Measurements from ENCODE around the gene ZFP14. TPM values are rescaled to one million over a fixed set of nuclear protein-coding genes. Genes with fewer than 3 reads are reported as not detected.
A peak's percentile ranks its signal among the peaks of the same experiment; 100 is the strongest.
"Not testable (repeated sequence)": the region's sequence is repeated elsewhere in the genome, so short reads cannot be mapped to it uniquely, and the experiment has no call there.

Gene ZFP14
- total RNA-seq, 1 experiment from 2014 or later: 8.4 TPM

GRCh38 chr19:36371886-36372285, 7.1 kb downstream of the ZFP14 start:
- Histone ChIP-seq H3K9me2 (replicated peaks; ENCODE audit: insufficient read depth, low read length) (no peaks in the 10 kb centered on the region), H3K4me3 (ENCODE audit: low read length) (no peak overlapping the region), H3K4me2 (ENCODE audit: low read depth, low read length, poor library complexity, severe bottlenecking) (no peak overlapping the region), H2AFZ (ENCODE audit: low read length) (no peak overlapping the region), H3K9me3 (ENCODE audit: low read length) (peaks cover 11% of the 10 kb centered on the region; the same call in 1 of the 2 replicates), H3K79me2 (ENCODE audit: low read length) (peaks cover 58% of the 10 kb centered on the region), H3K27me3 (ENCODE audit: low read length) (no peaks in the 10 kb centered on the region), H3K9ac (ENCODE audit: low read length) (no peak overlapping the region), H3K4me1 (ENCODE audit: low read length) (no peaks in the 10 kb centered on the region), H3K36me3 (ENCODE audit: insufficient read depth, low read length) (peaks cover 13% of the 10 kb centered on the region), H4K20me1 (ENCODE audit: insufficient read depth, low read depth, low read length) (no peaks in the 10 kb centered on the region), H3K27ac (ENCODE audit: low read length) (no peak overlapping the region)
- DNase-seq: no peak

GRCh38 chr19:36363845-36364244, 15.2 kb downstream of the ZFP14 start:
- H4K20me1 ChIP-seq (ENCODE audit: insufficient read depth, low read depth, low read length): no peaks in the 10 kb centered on the region
- no peak overlapping the region for H2AFZ ChIP-seq (ENCODE audit: low read length)
- no peak overlapping the region for H3K4me3 ChIP-seq (ENCODE audit: low read length)
- no peak overlapping the region for H3K4me2 ChIP-seq (ENCODE audit: low read depth, low read length, poor library complexity, severe bottlenecking)
- peaks cover 39% of the 10 kb centered on the region for H3K36me3 ChIP-seq (ENCODE audit: insufficient read depth, low read length)
- no peaks in the 10 kb centered on the region for H3K9me3 ChIP-seq (ENCODE audit: low read length)
- H3K27ac ChIP-seq (ENCODE audit: low read length): no peak overlapping the region
- no peaks in the 10 kb centered on the region for H3K9me2 ChIP-seq (replicated peaks; ENCODE audit: insufficient read depth, low read length)
- DNase-seq: no peak
- no peaks in the 10 kb centered on the region for H3K27me3 ChIP-seq (ENCODE audit: low read length)
- H3K4me1 ChIP-seq (ENCODE audit: low read length): no peaks in the 10 kb centered on the region
- peaks cover 11% of the 10 kb centered on the region; the same call in 1 of the 2 replicates for H3K79me2 ChIP-seq (ENCODE audit: low read length)
- no peak overlapping the region for H3K9ac ChIP-seq (ENCODE audit: low read length)

GRCh38 chr19:36340786-36341372, 38.1 kb downstream of the ZFP14 start:
- Histone ChIP-seq H3K36me3 (ENCODE audit: insufficient read depth, low read length) (peaks cover 45% of the 10 kb centered on the region), H3K9me3 (ENCODE audit: low read length) (peaks cover 41% of the 10 kb centered on the region)

GRCh38 chr19:36331353-36332228, 47.4 kb downstream of the ZFP14 start:
- H2AFZ ChIP-seq (ENCODE audit: low read length): 0 out of 2 replicates have a peak overlapping the region, but pooled peaks have one; percentile 42
- H3K9ac ChIP-seq (ENCODE audit: low read length): no peak overlapping the region
- H3K9me3 ChIP-seq (ENCODE audit: low read length): peaks cover 18% of the 10 kb centered on the region; the same call in 1 of the 2 replicates
- H4K20me1 ChIP-seq (ENCODE audit: insufficient read depth, low read depth, low read length): no peaks in the 10 kb centered on the region
- H3K4me3 ChIP-seq (ENCODE audit: low read length): peak overlapping the region; percentile 5; the same call in 1 of the 2 replicates
- H3K36me3 ChIP-seq (ENCODE audit: insufficient read depth, low read length): peaks cover 4% of the 10 kb centered on the region; the same call in 1 of the 2 replicates
- H3K4me2 ChIP-seq (ENCODE audit: low read depth, low read length, poor library complexity, severe bottlenecking): no peak overlapping the region
- no peaks in the 10 kb centered on the region for H3K27me3 ChIP-seq (ENCODE audit: low read length)
- H3K4me1 ChIP-seq (ENCODE audit: low read length): no peaks in the 10 kb centered on the region
- no peaks in the 10 kb centered on the region for H3K79me2 ChIP-seq (ENCODE audit: low read length)
- no peaks in the 10 kb centered on the region for H3K9me2 ChIP-seq (replicated peaks; ENCODE audit: insufficient read depth, low read length)
- peak; percentile 72 for DNase-seq
- no peak overlapping the region for H3K27ac ChIP-seq (ENCODE audit: low read length)

More at GRCh38 chr19:36340786-36341372, 38.1 kb downstream of the ZFP14 start:
- H3K27me3 ChIP-seq (ENCODE audit: low read length): no peaks in the 10 kb centered on the region
- H3K4me3 ChIP-seq (ENCODE audit: low read length): no peak overlapping the region
- H2AFZ ChIP-seq (ENCODE audit: low read length): no peak overlapping the region
- H3K4me2 ChIP-seq (ENCODE audit: low read depth, low read length, poor library complexity, severe bottlenecking): no peak overlapping the region
- no peaks in the 10 kb centered on the region for H3K4me1 ChIP-seq (ENCODE audit: low read length)
- no peak for DNase-seq
- H3K9ac ChIP-seq (ENCODE audit: low read length): no peak overlapping the region
- H3K79me2 ChIP-seq (ENCODE audit: low read length): no peaks in the 10 kb centered on the region
- H4K20me1 ChIP-seq (ENCODE audit: insufficient read depth, low read depth, low read length): no peaks in the 10 kb centered on the region
- H3K9me2 ChIP-seq (replicated peaks; ENCODE audit: insufficient read depth, low read length): no peaks in the 10 kb centered on the region
- H3K27ac ChIP-seq (ENCODE audit: low read length): no peak overlapping the region

GRCh38 chr19:36330216-36330615, 48.8 kb downstream of the ZFP14 start:
- DNase-seq: no peak
- Histone ChIP-seq H3K36me3 (ENCODE audit: insufficient read depth, low read length) (no peaks in the 10 kb centered on the region), H2AFZ (ENCODE audit: low read length) (no peak overlapping the region), H4K20me1 (ENCODE audit: insufficient read depth, low read depth, low read length) (no peaks in the 10 kb centered on the region), H3K9me3 (ENCODE audit: low read length) (peaks cover 18% of the 10 kb centered on the region; the same call in 1 of the 2 replicates), H3K4me3 (ENCODE audit: low read length) (no peak overlapping the region), H3K27ac (ENCODE audit: low read length) (no peak overlapping the region), H3K4me2 (ENCODE audit: low read depth, low read length, poor library complexity, severe bottlenecking) (no peak overlapping the region), H3K27me3 (ENCODE audit: low read length) (no peaks in the 10 kb centered on the region), H3K4me1 (ENCODE audit: low read length) (no peaks in the 10 kb centered on the region), H3K9ac (ENCODE audit: low read length) (no peak overlapping the region), H3K79me2 (ENCODE audit: low read length) (no peaks in the 10 kb centered on the region), H3K9me2 (replicated peaks; ENCODE audit: insufficient read depth, low read length) (no peaks in the 10 kb centered on the region)

GRCh38 chr19:36329534-36329933, 49.5 kb downstream of the ZFP14 start:
- H2AFZ ChIP-seq (ENCODE audit: low read length); H3K4me3 ChIP-seq (ENCODE audit: low read length); H3K9ac ChIP-seq (ENCODE audit: low read length); H3K27ac ChIP-seq (ENCODE audit: low read length); DNase-seq; H3K79me2 ChIP-seq (ENCODE audit: low read length); H3K9me2 ChIP-seq (replicated peaks; ENCODE audit: insufficient read depth, low read length); H3K4me2 ChIP-seq (ENCODE audit: low read depth, low read length, poor library complexity, severe bottlenecking); H3K27me3 ChIP-seq (ENCODE audit: low read length); H3K36me3 ChIP-seq (ENCODE audit: insufficient read depth, low read length); H4K20me1 ChIP-seq (ENCODE audit: insufficient read depth, low read depth, low read length); H3K4me1 ChIP-seq (ENCODE audit: low read length): not testable (repeated sequence)
- peaks cover 18% of the 10 kb centered on the region; the same call in 1 of the 2 replicates for H3K9me3 ChIP-seq (ENCODE audit: low read length)

GRCh38 chr19:36326649-36327048, 52.4 kb downstream of the ZFP14 start:
- H3K36me3 ChIP-seq (ENCODE audit: insufficient read depth, low read length); H2AFZ ChIP-seq (ENCODE audit: low read length); H3K79me2 ChIP-seq (ENCODE audit: low read length); H3K27ac ChIP-seq (ENCODE audit: low read length); H3K27me3 ChIP-seq (ENCODE audit: low read length); H3K4me2 ChIP-seq (ENCODE audit: low read depth, low read length, poor library complexity, severe bottlenecking); H3K4me1 ChIP-seq (ENCODE audit: low read length); H3K9me2 ChIP-seq (replicated peaks; ENCODE audit: insufficient read depth, low read length); DNase-seq; H3K4me3 ChIP-seq (ENCODE audit: low read length); H3K9ac ChIP-seq (ENCODE audit: low read length); H4K20me1 ChIP-seq (ENCODE audit: insufficient read depth, low read depth, low read length): not testable (repeated sequence)
- peaks cover 15% of the 10 kb centered on the region; the same call in 1 of the 2 replicates for H3K9me3 ChIP-seq (ENCODE audit: low read length)

GRCh38 chr19:36315164-36315563, 63.8 kb downstream of the ZFP14 start:
- not testable (repeated sequence) for H3K4me1 ChIP-seq (ENCODE audit: low read length); H3K4me3 ChIP-seq (ENCODE audit: low read length); H3K9ac ChIP-seq (ENCODE audit: low read length); H3K9me3 ChIP-seq (ENCODE audit: low read length); H4K20me1 ChIP-seq (ENCODE audit: insufficient read depth, low read depth, low read length); H3K79me2 ChIP-seq (ENCODE audit: low read length); H3K27ac ChIP-seq (ENCODE audit: low read length); DNase-seq; H2AFZ ChIP-seq (ENCODE audit: low read length); H3K4me2 ChIP-seq (ENCODE audit: low read depth, low read length, poor library complexity, severe bottlenecking); H3K27me3 ChIP-seq (ENCODE audit: low read length); H3K36me3 ChIP-seq (ENCODE audit: insufficient read depth, low read length); H3K9me2 ChIP-seq (replicated peaks; ENCODE audit: insufficient read depth, low read length)

All from Karpas-422 (cell line).